SJSA1 (cell line): Measurements from ENCODE around the gene RPS6KC1. TPM values are rescaled to one million over a fixed set of nuclear protein-coding genes. Genes with fewer than 3 reads are reported as not detected.
A peak's percentile ranks its signal among the peaks of the same experiment; 100 is the strongest.

Experiments used
- DNase-seq, 2 experiments: peaks; one replicate each; pipeline ENCODE4 v3.0.0-alpha.2; 2015 to 2020; ENCODE audit warnings: low spot score in 2 of 2, low read depth in 1 of 2
- H3K27ac ChIP-seq: fragments of 250-450 bp; sonication (Bioruptor Pico); 2 replicates; pipeline ENCODE4 v1.5.1; 2020; ENCODE audit warnings: mild to moderate bottlenecking, moderate library complexity
- H3K27me3 ChIP-seq: fragments of 250-450 bp; sonication (Bioruptor Pico); replicated peaks from 2 replicates; pipeline ENCODE4 v1.5.1; 2020; ENCODE audit warnings: mild to moderate bottlenecking, moderate library complexity
- H3K36me3 ChIP-seq: fragments of 250-450 bp; sonication (Bioruptor Pico); 2 replicates; pipeline ENCODE4 v1.5.1; 2020; ENCODE audit warnings: mild to moderate bottlenecking
- H3K4me1 ChIP-seq: fragments of 250-450 bp; sonication (Bioruptor Pico); replicated peaks from 2 replicates; pipeline ENCODE4 v1.6.1; 2021; ENCODE audit warnings: mild to moderate bottlenecking
- H3K4me3 ChIP-seq: fragments of 250-450 bp; sonication (Bioruptor Pico); 2 replicates; pipeline ENCODE4 v1.5.1; 2020; ENCODE audit warnings: mild to moderate bottlenecking
- H3K9me3 ChIP-seq: fragments of 250-450 bp; sonication (Bioruptor Pico); replicated peaks from 2 replicates; pipeline ENCODE4 v1.5.1; 2020; ENCODE audit warnings: mild to moderate bottlenecking
- total RNA-seq: library from RNA; depleted of rRNA; stranded (reverse); fragments of >200 nt; shearing (Covaris generic); gene quantifications from 2 replicates; pipeline ENCODE4 v1.2.3, GENCODE V29; 2014; rRNA removed

Gene RPS6KC1
- total RNA-seq, 1 experiment from 2014 or later: 19.2 TPM

DNA sequence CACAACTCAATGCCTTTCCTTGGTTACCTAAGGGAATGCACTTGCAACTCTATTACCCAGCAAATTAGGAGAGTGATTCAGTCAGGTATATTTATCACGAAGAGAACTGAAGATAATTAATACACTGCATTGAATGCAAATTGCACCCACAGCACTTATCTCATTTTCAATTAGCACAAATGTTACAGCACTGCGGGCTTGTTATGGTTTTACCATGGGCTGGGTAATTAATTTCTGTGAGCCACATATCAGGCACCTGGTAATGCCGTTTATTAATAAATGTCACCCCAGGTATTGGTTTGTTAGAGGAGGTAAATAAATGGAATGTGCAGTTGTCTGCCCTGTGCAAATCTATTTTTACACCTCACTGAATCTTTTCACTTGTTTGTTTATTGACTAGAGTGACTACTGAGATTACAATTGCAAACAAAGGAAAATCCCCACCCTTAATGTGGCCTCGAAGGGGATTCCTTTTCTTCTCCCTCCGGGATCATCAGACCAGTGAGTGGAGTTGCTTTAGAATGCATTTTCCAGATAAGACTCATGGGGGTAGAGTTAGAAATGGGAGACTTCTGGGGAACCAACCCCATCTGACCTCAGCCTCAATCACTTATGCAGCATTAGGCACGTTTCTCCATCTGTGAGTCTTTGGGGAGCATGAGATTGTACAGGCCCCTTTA lies 269.3 kb downstream of the RPS6KC1 start:
- no peak overlapping the region for H3K4me3 ChIP-seq
- no peak overlapping the region; the same call in 1 of the 2 replicates for H3K27ac ChIP-seq
- no peaks in the 10 kb centered on the region for H3K36me3 ChIP-seq
- DNase-seq: peak in 1 of 2 experiments; percentile 45
- no peaks in the 10 kb centered on the region for H3K9me3 ChIP-seq
- H3K27me3 ChIP-seq: no peaks in the 10 kb centered on the region
- H3K4me1 ChIP-seq: peaks cover 13% of the 10 kb centered on the region

Other genes with a start within 250 kb of the RPS6KC1 start
- not detected in 2 replicates for gene SPATA45, start 203.6 kb upstream of the RPS6KC1 start, total RNA-seq
- 9.6 and 18.8 TPM in 2 replicates for gene FLVCR1, start 193.0 kb upstream of the RPS6KC1 start, total RNA-seq
- 1.0 and 2.7 TPM in 2 replicates for gene VASH2, start 100.7 kb upstream of the RPS6KC1 start, total RNA-seq
- 25.8 and 42.3 TPM in 2 replicates for gene ANGEL2, start 35.4 kb upstream of the RPS6KC1 start, total RNA-seq